Keratinocyte (primary cell): ENCODE measurements around the gene FES.

Experiments
- EZH2 ChIP-seq: IDR thresholded peaks from one replicate; pipeline ENCODE4 v1.6.1; 2012; ENCODE audit warnings: inconsistent platforms, mild to moderate bottlenecking, low read length, moderate library complexity
- TF ChIP-seq, protein P1 (sequence below), 3 experiments: IDR thresholded peaks in 1 of 3; conservative IDR thresholded peaks in 1 of 3; optimal IDR thresholded peaks in 1 of 3; 2 replicates in 2 of 3; 3 replicates in 1 of 3; pipeline versions ENCODE3 to v1.5.1; 2011; ENCODE audit warnings: low read length in 3 of 3, mild to moderate bottlenecking in 3 of 3, moderate library complexity in 2 of 3, control low read depth in 1 of 3, inconsistent platforms in 1 of 3; ENCODE audit not compliant: insufficient read depth in 2 of 3; ENCODE audit errors: extremely low read depth in 1 of 3

DNA sequence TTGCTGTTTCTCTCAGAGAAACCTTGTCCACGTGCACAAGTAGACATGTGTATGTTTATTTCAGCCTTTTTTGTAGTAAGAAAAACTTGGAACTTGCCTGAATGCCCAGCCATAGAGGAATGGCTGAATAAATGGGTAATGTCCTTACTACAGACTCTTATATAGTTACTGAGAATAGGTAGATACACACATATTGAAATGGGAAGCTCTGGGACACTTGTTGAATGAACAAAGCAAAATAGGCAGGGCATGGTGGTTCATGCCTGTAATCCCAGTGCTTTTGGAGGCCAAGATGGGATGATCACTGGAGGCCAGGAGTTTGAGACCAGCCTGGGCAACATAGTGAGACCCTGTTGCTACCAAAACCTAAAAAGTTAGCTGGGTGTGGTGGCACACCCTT is 52.5 kb downstream of the FES start:
- TF ChIP-seq, protein P1, sequence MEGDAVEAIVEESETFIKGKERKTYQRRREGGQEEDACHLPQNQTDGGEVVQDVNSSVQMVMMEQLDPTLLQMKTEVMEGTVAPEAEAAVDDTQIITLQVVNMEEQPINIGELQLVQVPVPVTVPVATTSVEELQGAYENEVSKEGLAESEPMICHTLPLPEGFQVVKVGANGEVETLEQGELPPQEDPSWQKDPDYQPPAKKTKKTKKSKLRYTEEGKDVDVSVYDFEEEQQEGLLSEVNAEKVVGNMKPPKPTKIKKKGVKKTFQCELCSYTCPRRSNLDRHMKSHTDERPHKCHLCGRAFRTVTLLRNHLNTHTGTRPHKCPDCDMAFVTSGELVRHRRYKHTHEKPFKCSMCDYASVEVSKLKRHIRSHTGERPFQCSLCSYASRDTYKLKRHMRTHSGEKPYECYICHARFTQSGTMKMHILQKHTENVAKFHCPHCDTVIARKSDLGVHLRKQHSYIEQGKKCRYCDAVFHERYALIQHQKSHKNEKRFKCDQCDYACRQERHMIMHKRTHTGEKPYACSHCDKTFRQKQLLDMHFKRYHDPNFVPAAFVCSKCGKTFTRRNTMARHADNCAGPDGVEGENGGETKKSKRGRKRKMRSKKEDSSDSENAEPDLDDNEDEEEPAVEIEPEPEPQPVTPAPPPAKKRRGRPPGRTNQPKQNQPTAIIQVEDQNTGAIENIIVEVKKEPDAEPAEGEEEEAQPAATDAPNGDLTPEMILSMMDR (optimal IDR thresholded peaks at IDR 0.05 in 1 of 3, IDR thresholded peaks at IDR 0.05 in 1 of 3, conservative IDR thresholded peaks at IDR 0.05 in 1 of 3; ENCODE audit: extremely low read depth in 1 of 3, insufficient read depth in 2 of 3, low read length in 3 of 3) = no peak
- TF ChIP-seq EZH2 = no peak
